Muscle layer of colon (tissue), 2 donors: Measurements from ENCODE around the gene DBH.

ENCODE experiments used
- H3K27ac ChIP-seq: one replicate; pipeline ENCODE4 v1.7.0; 2013; ENCODE audit warnings: low read depth, mild to moderate bottlenecking, low read length, moderate library complexity
- H3K27me3 ChIP-seq, 2 donors: one replicate each; pipeline ENCODE4 v1.7.0; 2013; ENCODE audit warnings: low read length in 2 of 2, mild to moderate bottlenecking in 2 of 2; ENCODE audit not compliant: insufficient read depth in 2 of 2, control insufficient read depth in 1 of 2
- H3K36me3 ChIP-seq: one replicate; pipeline ENCODE4 v1.7.0; 2013; ENCODE audit warnings: mild to moderate bottlenecking, low read length; ENCODE audit not compliant: insufficient read depth
- H3K4me1 ChIP-seq: one replicate; pipeline ENCODE4 v1.7.0; 2013; ENCODE audit warnings: mild to moderate bottlenecking, low read length; ENCODE audit not compliant: insufficient read depth
- H3K4me3 ChIP-seq, 2 donors: one replicate each; pipeline ENCODE4 v1.7.0; 2013; ENCODE audit warnings: low read length in 2 of 2, low read depth in 1 of 2, mild to moderate bottlenecking in 1 of 2, moderate library complexity in 1 of 2
- H3K9ac ChIP-seq: one replicate; pipeline ENCODE4 v1.7.0; 2013; ENCODE audit warnings: low read length
- H3K9me3 ChIP-seq: one replicate; pipeline ENCODE4 v1.7.0; 2013; ENCODE audit warnings: mild to moderate bottlenecking, low read length
- donor health status: abdominal sarcoma.
- donor health status: Adenocarcinoma of cecum.

The DBH gene

GRCh38 chr9:133702798-133703590 lies 66.8 kb downstream of the DBH start:
- Histone ChIP-seq H3K4me1 (peaks cover 10% of the 10 kb centered on the region), H3K9ac (no peak overlapping the region), H3K27me3 (peaks cover 0 to 5% of the 10 kb centered on the region in 2 donors), H3K27ac (peak overlapping the region; percentile 50), H3K36me3 (no peaks in the 10 kb centered on the region), H3K9me3 (no peaks in the 10 kb centered on the region), H3K4me3 (peak overlapping the region; percentile 59 to 61)

GRCh38 chr9:133703591-133704399 lies 67.6 kb downstream of the DBH start:
- H3K9ac ChIP-seq: no peak overlapping the region
- no peaks in the 10 kb centered on the region for H3K36me3 ChIP-seq
- peak overlapping the region in 1 of 2 donors; percentile 14 for H3K4me3 ChIP-seq
- H3K27me3 ChIP-seq: peaks cover 0 to 5% of the 10 kb centered on the region in 2 donors
- no peaks in the 10 kb centered on the region for H3K9me3 ChIP-seq
- peaks cover 10% of the 10 kb centered on the region for H3K4me1 ChIP-seq
- no peak overlapping the region for H3K27ac ChIP-seq

DNA sequence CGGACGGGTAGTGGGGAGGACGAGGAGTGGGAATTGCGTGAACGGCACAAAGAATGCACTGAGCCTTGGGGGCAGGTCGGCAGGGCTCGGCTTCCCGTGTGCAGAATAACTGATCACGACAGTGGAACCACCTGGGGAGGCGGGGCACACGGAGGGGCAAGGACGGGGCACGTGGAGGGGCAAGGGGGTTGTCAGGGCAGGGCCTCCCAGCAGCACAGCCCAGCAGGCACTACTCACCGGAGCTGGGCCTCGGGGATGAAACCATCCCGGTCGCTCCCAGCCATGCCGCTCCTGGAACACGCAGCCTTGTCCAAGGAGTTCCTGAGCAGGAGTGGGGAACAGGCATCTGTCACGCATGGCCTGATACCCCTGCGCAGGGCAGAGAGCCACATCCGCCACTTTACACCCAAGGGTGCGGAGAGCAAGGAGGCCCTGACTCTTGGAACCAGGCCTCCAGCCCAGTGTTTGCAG lies 68.6 kb downstream of the DBH start:
- Histone ChIP-seq H3K9me3 (no peaks in the 10 kb centered on the region), H3K27ac (no peak overlapping the region), H3K4me1 (peaks cover 10% of the 10 kb centered on the region), H3K4me3 (no peak overlapping the region), H3K36me3 (no peaks in the 10 kb centered on the region), H3K27me3 (peaks cover 0 to 5% of the 10 kb centered on the region in 2 donors), H3K9ac (no peak overlapping the region)

DNA sequence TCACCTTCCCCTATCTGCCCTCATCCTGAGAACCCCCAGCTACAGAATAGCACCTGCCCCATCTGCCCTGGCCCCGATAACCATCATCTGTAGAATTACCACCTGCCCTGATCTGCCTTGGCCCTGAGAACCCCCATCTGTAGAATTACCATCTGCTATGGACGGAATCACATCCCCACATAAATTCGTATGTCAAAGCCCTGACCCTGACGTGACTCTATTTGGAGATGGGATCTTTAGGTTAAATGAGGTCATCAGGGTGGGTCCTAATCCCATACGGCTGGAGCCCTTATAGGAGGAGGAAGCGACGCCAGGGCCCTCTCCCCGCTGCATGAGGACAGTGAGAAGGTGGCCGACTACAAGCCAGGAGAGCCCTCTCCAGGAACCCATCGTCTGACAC lies 69.4 kb downstream of the DBH start:
- Histone ChIP-seq H3K36me3 (no peaks in the 10 kb centered on the region), H3K9me3 (no peaks in the 10 kb centered on the region), H3K9ac (no peak overlapping the region), H3K27me3 (peaks cover 0 to 5% of the 10 kb centered on the region in 2 donors), H3K4me1 (peaks cover 10% of the 10 kb centered on the region), H3K4me3 (no peak overlapping the region), H3K27ac (no peak overlapping the region)

DNA sequence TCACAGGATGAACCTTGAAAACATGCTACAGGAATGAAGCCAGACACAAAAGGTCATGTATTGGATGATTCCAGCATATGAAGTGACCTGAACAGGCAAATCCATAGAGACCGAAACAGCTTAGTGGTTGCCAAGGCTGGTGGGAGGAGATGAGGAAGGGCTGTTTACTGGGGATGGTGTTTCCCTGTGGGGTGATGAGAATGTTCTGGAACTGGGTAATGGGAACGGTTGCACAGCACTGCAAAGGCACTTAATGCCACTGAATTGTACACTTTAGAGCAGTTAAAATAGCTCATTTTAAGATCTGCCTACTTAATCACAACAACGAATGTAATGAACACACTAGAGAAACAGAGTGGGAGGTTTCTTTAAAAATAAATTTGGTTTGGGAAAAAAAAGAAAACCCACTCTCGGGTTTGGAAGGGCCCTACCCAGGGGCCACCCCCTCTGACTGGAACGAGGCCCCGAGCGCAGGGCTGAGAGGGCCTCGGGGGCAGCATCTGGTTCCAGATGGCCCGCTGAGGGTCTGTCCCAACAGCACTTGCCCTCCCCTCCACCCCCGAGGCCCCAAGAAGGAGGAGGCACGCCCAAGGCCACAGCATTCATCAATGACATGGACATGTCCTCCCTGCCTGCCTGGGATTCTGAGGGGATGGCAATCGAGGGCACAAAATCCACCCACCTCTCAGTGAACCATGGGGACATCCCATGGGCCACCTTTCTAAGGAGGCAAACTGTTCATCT lies 70.3 kb downstream of the DBH start:
- Histone ChIP-seq H3K4me3 (no peak overlapping the region), H3K27me3 (peaks cover 0 to 5% of the 10 kb centered on the region in 2 donors), H3K36me3 (no peaks in the 10 kb centered on the region), H3K27ac (no peak overlapping the region), H3K9ac (no peak overlapping the region), H3K9me3 (no peaks in the 10 kb centered on the region), H3K4me1 (peaks cover 10% of the 10 kb centered on the region)

GRCh38 chr9:133707065-133707762 lies 71.1 kb downstream of the DBH start:
- Histone ChIP-seq H3K9ac (no peak overlapping the region), H3K9me3 (no peaks in the 10 kb centered on the region), H3K27me3 (peaks cover 0 to 5% of the 10 kb centered on the region in 2 donors), H3K4me1 (peaks cover 10% of the 10 kb centered on the region), H3K27ac (no peak overlapping the region), H3K4me3 (no peak overlapping the region), H3K36me3 (no peaks in the 10 kb centered on the region)

- H3K9me3 ChIP-seq: no peaks in the 10 kb centered on the region
- H3K9ac ChIP-seq: no peak overlapping the region
- peaks cover 0 to 4% of the 10 kb centered on the region in 2 donors for H3K27me3 ChIP-seq
- peaks cover 5% of the 10 kb centered on the region for H3K4me1 ChIP-seq
- H3K36me3 ChIP-seq: no peaks in the 10 kb centered on the region
- no peak overlapping the region for H3K27ac ChIP-seq
- H3K4me3 ChIP-seq: no peak overlapping the region
These were observed 71.6 kb downstream of the DBH start for GRCh38 chr9:133707763-133708245.

DNA sequence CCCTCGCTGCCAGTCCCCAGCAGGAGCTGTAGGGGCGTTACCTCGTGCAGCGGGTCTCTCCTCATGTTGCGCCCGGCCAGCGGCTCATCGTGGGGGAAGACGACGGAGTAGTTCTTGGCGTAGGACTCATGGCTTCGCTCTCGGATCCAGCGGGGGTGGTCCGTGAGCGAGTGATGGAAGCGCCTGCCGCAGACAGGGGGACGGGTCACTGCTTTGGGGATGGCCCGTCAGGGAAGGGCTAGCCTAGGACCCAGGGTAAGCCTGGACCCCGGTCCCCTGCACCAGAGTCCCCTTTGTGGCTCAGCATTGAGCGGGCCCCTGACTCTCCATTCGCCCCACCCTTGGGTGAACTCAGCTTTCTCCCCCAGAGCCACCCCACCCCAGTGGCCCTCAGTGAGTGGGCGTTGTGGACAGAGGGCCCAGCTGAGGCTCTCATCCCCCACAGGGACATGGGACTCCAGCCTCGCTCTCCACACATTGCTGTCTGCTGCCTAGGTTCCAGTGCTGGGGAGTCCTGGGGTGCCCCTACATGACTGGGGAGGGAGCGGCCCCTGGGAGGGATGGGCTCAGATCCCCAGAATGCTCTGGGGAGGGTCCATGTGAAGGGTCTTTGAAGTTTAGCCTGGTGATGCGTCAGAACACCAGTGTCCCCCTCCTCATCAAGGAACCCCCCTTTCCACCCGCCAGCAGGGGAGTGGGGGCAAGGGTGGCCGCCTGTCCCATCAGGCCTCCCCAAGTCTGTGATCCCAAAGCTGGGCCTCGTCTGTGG lies 72.3 kb downstream of the DBH start:
- Histone ChIP-seq H3K9ac (no peak overlapping the region), H3K9me3 (no peaks in the 10 kb centered on the region), H3K27me3 (no peaks in the 10 kb centered on the region), H3K36me3 (no peaks in the 10 kb centered on the region), H3K27ac (no peak overlapping the region), H3K4me1 (no peaks in the 10 kb centered on the region), H3K4me3 (no peak overlapping the region)
